Stomach (tissue), 4 donors: ENCODE data around the gene INF2.
A peak's percentile ranks its signal among the peaks of the same experiment; 100 is the strongest.

ENCODE experiments used
- POLR2AphosphoS5 ChIP-seq, 3 donors: sonication (generic); formaldehyde crosslinking; IDR thresholded peaks; one replicate each; pipeline ENCODE4 v1.6.1; 2016; ENCODE audit warnings: antibody characterized with exemption in 3 of 3
- TF ChIP-seq, protein P1 (sequence below), 7 experiments: fragments of 450-650 bp in 4 of 7; fragments of 200-600 bp in 3 of 7; sonication (generic) in 3 of 7; IDR thresholded peaks; one replicate each; pipeline ENCODE4 v1.5.1; 2016 to 2019; ENCODE audit warnings: antibody characterized with exemption in 7 of 7, control low read depth in 2 of 7, mild to moderate bottlenecking in 1 of 7

DNA sequence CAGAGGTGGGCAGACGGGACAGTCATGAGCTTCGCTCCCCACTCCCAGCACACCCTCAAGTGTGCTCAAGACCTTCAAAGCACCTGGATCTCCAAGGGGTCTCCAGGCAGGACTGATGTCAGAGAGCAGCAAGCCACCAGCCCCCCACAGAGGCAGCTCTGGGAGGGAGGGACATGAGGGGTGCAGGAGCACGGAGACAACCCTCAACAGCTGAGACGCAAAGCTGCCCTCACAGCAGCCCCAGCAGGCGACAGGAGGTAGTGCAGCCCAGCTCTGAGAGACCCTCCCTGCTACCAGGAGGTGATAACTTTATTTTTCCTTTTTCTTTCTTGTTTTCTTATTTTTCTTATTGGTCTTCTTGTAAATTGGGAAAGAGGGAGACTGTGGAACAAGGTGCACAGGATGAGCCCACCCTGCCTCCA lies 81.4 kb downstream of the INF2 start:
- TF ChIP-seq, protein P1, sequence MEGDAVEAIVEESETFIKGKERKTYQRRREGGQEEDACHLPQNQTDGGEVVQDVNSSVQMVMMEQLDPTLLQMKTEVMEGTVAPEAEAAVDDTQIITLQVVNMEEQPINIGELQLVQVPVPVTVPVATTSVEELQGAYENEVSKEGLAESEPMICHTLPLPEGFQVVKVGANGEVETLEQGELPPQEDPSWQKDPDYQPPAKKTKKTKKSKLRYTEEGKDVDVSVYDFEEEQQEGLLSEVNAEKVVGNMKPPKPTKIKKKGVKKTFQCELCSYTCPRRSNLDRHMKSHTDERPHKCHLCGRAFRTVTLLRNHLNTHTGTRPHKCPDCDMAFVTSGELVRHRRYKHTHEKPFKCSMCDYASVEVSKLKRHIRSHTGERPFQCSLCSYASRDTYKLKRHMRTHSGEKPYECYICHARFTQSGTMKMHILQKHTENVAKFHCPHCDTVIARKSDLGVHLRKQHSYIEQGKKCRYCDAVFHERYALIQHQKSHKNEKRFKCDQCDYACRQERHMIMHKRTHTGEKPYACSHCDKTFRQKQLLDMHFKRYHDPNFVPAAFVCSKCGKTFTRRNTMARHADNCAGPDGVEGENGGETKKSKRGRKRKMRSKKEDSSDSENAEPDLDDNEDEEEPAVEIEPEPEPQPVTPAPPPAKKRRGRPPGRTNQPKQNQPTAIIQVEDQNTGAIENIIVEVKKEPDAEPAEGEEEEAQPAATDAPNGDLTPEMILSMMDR (IDR thresholded peaks at IDR 0.05), result peak in 3 of 7 experiments; percentile 11 to 39 (median 13)
- no peak for TF ChIP-seq POLR2AphosphoS5 (IDR thresholded peaks at IDR 0.05)
